Calu3 (cell line): ENCODE measurements around the gene ATXN7L1. TPM values are rescaled to one million over a fixed set of nuclear protein-coding genes. Genes with fewer than 3 reads are reported as not detected.

Experiments
- BruUV-seq: library from RNA; stranded (reverse); fragments of 400-500 nt; replicated peaks from 2 replicates; lab custom pipeline; 2021; lab: Mats Ljungman, UMichigan
- CTCF ChIA-PET: fragments of 300-600 bp; sonication (Branson Sonifier 250); formaldehyde crosslinking; loops from one replicate; lab custom pipeline; 2022; ENCODE audit warnings: antibody characterized with exemption; lab: Charles Lee
- DNase-seq: peaks from one replicate; pipeline ENCODE4 v3.0.0; 2022
- H3K27ac Mint-ChIP-seq: one replicate; pipeline ENCODE4 v1.8.0; 2022; ENCODE audit warnings: mixed read lengths; ENCODE audit not compliant: unreplicated experiment
- H3K27me3 Mint-ChIP-seq: one replicate; pipeline ENCODE4 v1.8.0; 2022; ENCODE audit warnings: mixed read lengths; ENCODE audit not compliant: unreplicated experiment
- H3K36me3 Mint-ChIP-seq: one replicate; pipeline ENCODE4 v1.8.0; 2022; ENCODE audit warnings: mild to moderate bottlenecking, moderate library complexity, mixed read lengths; ENCODE audit not compliant: insufficient read depth, unreplicated experiment
- H3K4me1 Mint-ChIP-seq: one replicate; pipeline ENCODE4 v1.8.0; 2022; ENCODE audit warnings: mild to moderate bottlenecking, low read depth, mixed read lengths; ENCODE audit not compliant: unreplicated experiment
- H3K4me3 Mint-ChIP-seq: one replicate; pipeline ENCODE4 v1.8.0; 2022; ENCODE audit warnings: mild to moderate bottlenecking, low read depth, moderate library complexity, mixed read lengths; ENCODE audit not compliant: unreplicated experiment
- H3K9me3 Mint-ChIP-seq: one replicate; pipeline ENCODE4 v1.8.0; 2022; ENCODE audit warnings: low read depth, mixed read lengths; ENCODE audit not compliant: unreplicated experiment
- intact Hi-C: fragments of 100-400 bp; cut with micrococcal nuclease; formaldehyde crosslinking; loops from one replicate; pipeline ENCODE4 v1.10.0; 2022; ENCODE audit not compliant: unreplicated experiment
- total RNA-seq: library from RNA; stranded (reverse); gene quantifications from 2 replicates; pipeline ENCODE4 v1.2.3, GENCODE V29; 2022
- TF ChIP-seq, protein P1 (sequence below): fragments of 200-600 bp; IDR thresholded peaks from one replicate; pipeline ENCODE4 v1.8.0; 2022; ENCODE audit warnings: antibody characterized with exemption; ENCODE audit not compliant: unreplicated experiment

The ATXN7L1 gene
- total RNA-seq, 1 experiment from 2014 or later: 12.0 TPM

DNA sequence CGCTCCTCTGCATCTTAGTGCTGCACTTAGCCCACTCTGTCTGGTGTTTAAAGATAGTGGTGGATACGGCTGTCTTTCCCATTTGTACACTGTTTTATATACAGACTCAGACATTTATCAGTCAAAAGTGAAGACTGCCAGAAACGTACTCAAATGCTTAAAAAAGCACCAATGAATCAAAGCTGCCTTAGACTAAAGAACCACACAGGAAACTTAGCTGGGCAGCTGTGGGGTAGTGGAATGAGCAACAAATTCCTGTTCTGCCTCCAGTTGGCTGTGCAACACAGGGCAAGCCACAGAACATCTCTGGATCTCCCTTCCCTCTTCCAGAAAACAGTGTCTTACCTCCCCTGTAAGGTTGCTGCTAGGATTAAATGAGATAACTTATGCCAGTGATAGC is 76.0 kb downstream of the ATXN7L1 start:
- CTCF ChIA-PET: interaction anchor here (0.6 kb wide), 1 partner anchor 227 kb away, joined by 3 read pairs; no protein-coding TSS in a partner anchor
- no peak for DNase-seq
- Mint-ChIP-seq H3K4me3 (no peak overlapping the region), H3K27me3 (no peaks in the 10 kb centered on the region), H3K9me3 (no peaks in the 10 kb centered on the region), H3K27ac (no peak overlapping the region), H3K4me1 (peaks cover 20% of the 10 kb centered on the region), H3K36me3 (peaks cover 5% of the 10 kb centered on the region)
- TF ChIP-seq, protein P1, sequence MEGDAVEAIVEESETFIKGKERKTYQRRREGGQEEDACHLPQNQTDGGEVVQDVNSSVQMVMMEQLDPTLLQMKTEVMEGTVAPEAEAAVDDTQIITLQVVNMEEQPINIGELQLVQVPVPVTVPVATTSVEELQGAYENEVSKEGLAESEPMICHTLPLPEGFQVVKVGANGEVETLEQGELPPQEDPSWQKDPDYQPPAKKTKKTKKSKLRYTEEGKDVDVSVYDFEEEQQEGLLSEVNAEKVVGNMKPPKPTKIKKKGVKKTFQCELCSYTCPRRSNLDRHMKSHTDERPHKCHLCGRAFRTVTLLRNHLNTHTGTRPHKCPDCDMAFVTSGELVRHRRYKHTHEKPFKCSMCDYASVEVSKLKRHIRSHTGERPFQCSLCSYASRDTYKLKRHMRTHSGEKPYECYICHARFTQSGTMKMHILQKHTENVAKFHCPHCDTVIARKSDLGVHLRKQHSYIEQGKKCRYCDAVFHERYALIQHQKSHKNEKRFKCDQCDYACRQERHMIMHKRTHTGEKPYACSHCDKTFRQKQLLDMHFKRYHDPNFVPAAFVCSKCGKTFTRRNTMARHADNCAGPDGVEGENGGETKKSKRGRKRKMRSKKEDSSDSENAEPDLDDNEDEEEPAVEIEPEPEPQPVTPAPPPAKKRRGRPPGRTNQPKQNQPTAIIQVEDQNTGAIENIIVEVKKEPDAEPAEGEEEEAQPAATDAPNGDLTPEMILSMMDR: no peak
- BruUV-seq: no TSS peak
- intact Hi-C loops: no loop called here

DNA sequence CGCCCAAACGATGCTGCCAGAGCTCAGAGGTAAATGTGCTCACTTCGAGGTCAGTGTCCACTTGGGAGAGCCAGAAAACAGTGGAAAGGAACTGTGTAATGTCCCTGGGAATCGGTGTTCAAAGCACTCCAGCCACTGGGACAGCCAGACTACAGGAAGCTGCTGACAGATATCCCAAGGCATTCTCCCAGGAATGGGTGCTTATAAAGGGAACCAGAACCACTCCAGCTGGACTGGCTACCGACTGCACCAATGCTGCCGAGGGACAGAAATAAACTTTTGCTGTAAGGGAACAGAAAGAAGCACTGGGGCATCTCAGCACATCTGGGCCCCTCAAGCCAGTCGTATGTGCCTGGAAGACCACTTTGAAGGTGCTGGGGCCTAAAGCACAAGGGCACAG is 76.7 kb downstream of the ATXN7L1 start:
- no peak for DNase-seq
- intact Hi-C loops: no loop called here
- Mint-ChIP-seq H3K36me3 (peaks cover under 1% of the 10 kb centered on the region), H3K27me3 (no peaks in the 10 kb centered on the region), H3K9me3 (no peaks in the 10 kb centered on the region), H3K4me3 (no peak overlapping the region), H3K27ac (no peak overlapping the region), H3K4me1 (peaks cover 14% of the 10 kb centered on the region)
- BruUV-seq: no TSS peak
- TF ChIP-seq, protein P1: no peak
- CTCF ChIA-PET: interaction anchor here (0.6 kb wide), 1 partner anchor 228 kb away, joined by 3 read pairs; no protein-coding TSS in a partner anchor

DNA sequence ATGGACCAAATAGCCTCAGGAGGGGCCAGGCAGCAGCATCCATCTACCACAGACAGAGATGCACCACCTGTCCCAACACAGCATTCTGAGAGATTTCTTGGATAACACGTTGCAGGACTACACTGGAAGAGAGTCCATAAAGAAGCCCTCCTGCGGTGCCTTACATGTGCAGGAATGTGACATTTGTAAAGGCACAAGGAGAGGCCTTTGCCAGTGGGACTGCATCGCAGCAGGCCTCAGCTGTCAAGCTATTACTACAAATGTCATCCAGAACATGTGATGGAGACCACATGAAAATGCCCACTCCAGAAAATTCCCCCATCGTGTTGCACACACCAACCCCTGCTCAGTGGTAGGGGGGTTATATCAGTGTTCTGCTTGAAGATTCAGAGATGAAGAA is 77.4 kb downstream of the ATXN7L1 start:
- TF ChIP-seq, protein P1: no peak
- Mint-ChIP-seq H3K4me3 (no peak overlapping the region), H3K27me3 (no peaks in the 10 kb centered on the region), H3K36me3 (no peaks in the 10 kb centered on the region), H3K27ac (no peak overlapping the region), H3K9me3 (no peaks in the 10 kb centered on the region), H3K4me1 (peaks cover 14% of the 10 kb centered on the region)
- BruUV-seq: no TSS peak
- DNase-seq: no peak
- intact Hi-C loops: no loop called here
- CTCF ChIA-PET: interaction anchor here (0.6 kb wide), 1 partner anchor 139 kb away, joined by 5 read pairs; no protein-coding TSS in a partner anchor

DNA sequence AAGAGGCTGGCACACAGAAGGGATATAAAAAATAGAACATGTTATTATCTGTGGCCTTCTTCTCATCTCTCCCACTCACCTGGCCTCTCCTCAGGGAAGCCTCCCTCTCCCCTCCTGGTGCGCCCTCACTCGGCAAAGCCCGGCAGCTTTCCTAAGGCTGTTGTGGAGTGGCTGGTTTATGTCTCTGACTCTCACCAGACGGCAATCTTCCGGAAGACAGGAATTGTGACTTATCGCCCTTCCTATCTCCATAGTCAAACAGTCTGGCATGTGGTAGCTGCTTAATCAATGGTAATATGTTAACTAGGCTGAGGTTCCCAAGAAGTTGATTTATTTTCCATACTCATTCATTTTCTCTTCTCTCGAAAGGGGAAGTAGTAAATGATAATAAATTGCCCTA is 78.7 kb downstream of the ATXN7L1 start:
- no peaks in the 10 kb centered on the region for H3K27me3 Mint-ChIP-seq
- H3K9me3 Mint-ChIP-seq: no peaks in the 10 kb centered on the region
- no TSS peak for BruUV-seq
- H3K27ac Mint-ChIP-seq: no peak overlapping the region
- no peak for DNase-seq
- H3K4me1 Mint-ChIP-seq: peaks cover 17% of the 10 kb centered on the region
- intact Hi-C loops: no loop called here
- TF ChIP-seq, protein P1: no peak
- CTCF ChIA-PET: interaction anchor here (0.5 kb wide), 1 partner anchor 152 kb away, joined by 3 read pairs; no protein-coding TSS in a partner anchor
- H3K36me3 Mint-ChIP-seq: no peaks in the 10 kb centered on the region
- H3K4me3 Mint-ChIP-seq: no peak overlapping the region
